PFSK-1 (cell line): ENCODE measurements around the gene AKAP6.

ENCODE experiments used
- FOXP2 ChIP-seq: optimal IDR thresholded peaks from 2 replicates; pipeline ENCODE3; 2011; ENCODE audit warnings: borderline replicate concordance, control low read depth, inconsistent platforms; ENCODE audit not compliant: insufficient read depth; ENCODE audit errors: extremely low read length, extremely low read depth
- POLR2AphosphoS5 ChIP-seq: IDR thresholded peaks from 2 replicates; pipeline ENCODE4 v1.6.1; 2012; ENCODE audit warnings: low read depth, mild to moderate bottlenecking, control low read depth, low read length, moderate library complexity
- REST ChIP-seq, 2 experiments: IDR thresholded peaks; 2 replicates each; pipeline versions ENCODE4 v1.6.1 to v1.8.0; 2011 to 2012; ENCODE audit warnings: low read depth in 2 of 2, low read length in 2 of 2, control low read depth in 1 of 2, inconsistent platforms in 1 of 2, mild to moderate bottlenecking in 1 of 2, moderate library complexity in 1 of 2; ENCODE audit not compliant: insufficient read depth in 1 of 2
- SIN3A ChIP-seq: IDR thresholded peaks from 2 replicates; pipeline ENCODE4 v1.6.1; 2012; ENCODE audit warnings: mild to moderate bottlenecking, low read length, moderate library complexity, borderline replicate concordance; ENCODE audit not compliant: insufficient read depth
- TAF1 ChIP-seq: IDR thresholded peaks from 2 replicates; pipeline ENCODE4 v1.6.1; 2012; ENCODE audit warnings: low read length, control low read depth, borderline replicate concordance; ENCODE audit not compliant: insufficient read depth

AKAP6 gene

GRCh38 chr14:32763673-32764072, 434.6 kb downstream of the AKAP6 start:
- no peak for TF ChIP-seq SIN3A
- no peak for TF ChIP-seq FOXP2
- TF ChIP-seq POLR2AphosphoS5 = no peak
- TF ChIP-seq TAF1 = no peak
- no peak for TF ChIP-seq REST (IDR thresholded peaks at IDR 0.05; ENCODE audit: insufficient read depth in 1 of 2, low read depth in 2 of 2, low read length in 2 of 2)

- no peak for TF ChIP-seq SIN3A
- TF ChIP-seq TAF1 = no peak
- TF ChIP-seq FOXP2 = no peak
- no peak for TF ChIP-seq POLR2AphosphoS5
- TF ChIP-seq REST (IDR thresholded peaks at IDR 0.05; ENCODE audit: insufficient read depth in 1 of 2, low read depth in 2 of 2, low read length in 2 of 2) = no peak
Measured at GRCh38 chr14:32764131-32764530, 435.0 kb downstream of the AKAP6 start.

DNA sequence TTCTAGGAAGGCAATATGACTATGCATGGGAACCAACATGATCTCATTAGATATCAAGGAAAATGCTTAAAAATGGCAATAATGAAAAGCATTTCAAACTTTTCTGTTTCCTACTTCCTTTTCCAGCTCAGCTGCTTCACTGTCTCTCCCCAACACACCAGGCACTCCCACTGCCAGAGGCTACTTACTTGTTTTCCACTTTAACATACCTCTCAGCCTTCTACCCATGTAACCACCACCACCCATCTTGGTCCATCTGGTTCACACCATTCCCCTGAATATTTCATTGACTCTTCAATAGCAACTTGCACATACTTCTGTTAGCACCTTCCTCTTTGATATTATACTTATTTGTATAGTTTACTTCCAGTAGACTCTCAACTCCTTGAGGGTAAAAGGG, 441.3 kb downstream of the AKAP6 start:
- TF ChIP-seq REST (IDR thresholded peaks at IDR 0.05; ENCODE audit: insufficient read depth in 1 of 2, low read depth in 2 of 2, low read length in 2 of 2) (no peak), SIN3A (no peak), TAF1 (no peak), POLR2AphosphoS5 (no peak), FOXP2 (no peak)

- TF ChIP-seq SIN3A (no peak), POLR2AphosphoS5 (no peak), FOXP2 (no peak), TAF1 (no peak), REST (IDR thresholded peaks at IDR 0.05; ENCODE audit: insufficient read depth in 1 of 2, low read depth in 2 of 2, low read length in 2 of 2) (no peak)
Measured at GRCh38 chr14:32774214-32774613, 445.1 kb downstream of the AKAP6 start.

DNA sequence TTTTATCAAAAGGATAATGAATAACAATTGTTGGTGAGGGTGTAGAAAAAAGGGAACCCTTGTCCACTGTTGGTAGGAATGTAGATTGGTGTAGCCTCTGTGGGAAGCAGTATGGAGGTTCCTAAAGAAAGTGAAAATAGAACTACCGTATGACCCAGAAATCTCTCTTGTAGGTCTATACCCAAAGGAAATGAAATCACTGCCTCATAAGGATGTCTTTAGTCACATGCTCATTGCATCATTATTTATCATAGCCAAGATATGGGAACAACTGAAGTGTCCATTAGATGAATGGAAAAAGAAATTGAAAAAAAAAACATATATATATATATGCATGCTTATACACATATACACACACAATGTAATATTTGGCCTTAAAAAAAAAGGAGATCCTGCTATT, 450.7 kb downstream of the AKAP6 start:
- no peak for TF ChIP-seq SIN3A

DNA sequence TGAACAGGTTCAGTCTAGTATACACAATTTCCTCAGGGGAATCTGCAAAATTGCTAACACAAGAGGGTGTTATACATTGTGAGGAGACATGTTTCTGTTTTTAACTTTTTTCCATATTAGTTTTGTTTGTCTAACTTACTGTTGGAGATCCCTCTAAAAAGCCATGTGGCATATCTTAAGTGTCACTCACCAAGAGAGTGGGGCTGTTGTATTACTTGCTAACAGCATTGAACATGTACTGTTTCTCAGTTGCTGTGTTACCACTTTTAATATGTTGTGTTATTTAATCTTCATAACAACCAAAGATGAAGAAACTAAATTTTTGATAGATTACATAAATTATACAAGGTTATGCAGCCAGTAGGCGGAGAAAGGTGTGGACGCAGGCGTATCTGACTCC, 455.3 kb downstream of the AKAP6 start:
- TF ChIP-seq POLR2AphosphoS5 (no peak), REST (IDR thresholded peaks at IDR 0.05; ENCODE audit: insufficient read depth in 1 of 2, low read depth in 2 of 2, low read length in 2 of 2) (no peak), FOXP2 (no peak), TAF1 (no peak), SIN3A (no peak)
